Body of pancreas (tissue), 4 donors: Measurements from ENCODE around the gene ICAM5.

Experiments used
- CTCF ChIP-seq, 7 experiments: fragments of 450-650 bp in 4 of 7; fragments of 200-600 bp in 3 of 7; sonication (generic) in 3 of 7; IDR thresholded peaks; one replicate each; pipeline ENCODE4 v1.5.1; 2016 to 2019; ENCODE audit warnings: antibody characterized with exemption in 7 of 7
- POLR2A ChIP-seq, 3 donors: fragments of 450-650 bp; IDR thresholded peaks; one replicate each; pipeline ENCODE4 v1.6.1; 2016; ENCODE audit warnings: antibody characterized with exemption in 3 of 3, mild to moderate bottlenecking in 2 of 3

- no peak for TF ChIP-seq CTCF (IDR thresholded peaks at IDR 0.05)
- no peak for TF ChIP-seq POLR2A (IDR thresholded peaks at IDR 0.05)
These were observed 5.6 kb downstream of the ICAM5 start for GRCh38 chr19:10295305-10295846.
